NCI-H1417 treated with DMSO at 0.1 percent for 48 hours (cell line): Measurements from ENCODE around the gene CYGB.
"Not testable (repeated sequence)": the region's sequence is repeated elsewhere in the genome, so short reads cannot be mapped to it uniquely, and the experiment has no call there.

Experiments used
- DNase-seq: peaks from one replicate; lab custom pipeline; 2025; lab: John Stamatoyannopoulos, UW

The CYGB gene

GRCh38 chr17:76538281-76538931, 897 bp upstream of the CYGB start:
- DNase-seq: no peak

GRCh38 chr17:76537288-76537577, 276 bp downstream of the CYGB start:
- no peak for DNase-seq

GRCh38 chr17:76536511-76537287, 810 bp downstream of the CYGB start:
- DNase-seq: no peak

GRCh38 chr17:76535788-76536510, 1.6 kb downstream of the CYGB start:
- no peak for DNase-seq

GRCh38 chr17:76534831-76535732, 2.4 kb downstream of the CYGB start:
- no peak for DNase-seq

- DNase-seq: not testable (repeated sequence)
Measured at GRCh38 chr17:76533640-76534359, 3.7 kb downstream of the CYGB start.

- DNase-seq: no peak
Measured at GRCh38 chr17:76532072-76532651, 5.3 kb downstream of the CYGB start.

GRCh38 chr17:76531486-76532038, 5.9 kb downstream of the CYGB start:
- no peak for DNase-seq

GRCh38 chr17:76530811-76531485, 6.6 kb downstream of the CYGB start:
- DNase-seq: no peak

GRCh38 chr17:76530095-76530723, 7.3 kb downstream of the CYGB start:
- DNase-seq: no peak

- no peak for DNase-seq
Measured at GRCh38 chr17:76529224-76530094, 8.1 kb downstream of the CYGB start.

- DNase-seq: no peak
Measured at GRCh38 chr17:76528528-76529223, 8.8 kb downstream of the CYGB start.

- DNase-seq: no peak
Measured at GRCh38 chr17:76528156-76528527, 9.4 kb downstream of the CYGB start.

GRCh38 chr17:76527430-76528111, 9.9 kb downstream of the CYGB start:
- no peak for DNase-seq

GRCh38 chr17:76527016-76527415, 10.5 kb downstream of the CYGB start:
- not testable (repeated sequence) for DNase-seq

- not testable (repeated sequence) for DNase-seq
Measured at GRCh38 chr17:76525513-76525833, 12.0 kb downstream of the CYGB start.

- DNase-seq: no peak
Measured at GRCh38 chr17:76524598-76525512, 12.7 kb downstream of the CYGB start.
